ENCODE data around the gene KIAA1217. TPM values are rescaled to one million over a fixed set of nuclear protein-coding genes. Genes with fewer than 3 reads are reported as not detected.

KIAA1217 gene
- total RNA-seq, 1 donor from 2014 or later: 73.2 TPM

DNA sequence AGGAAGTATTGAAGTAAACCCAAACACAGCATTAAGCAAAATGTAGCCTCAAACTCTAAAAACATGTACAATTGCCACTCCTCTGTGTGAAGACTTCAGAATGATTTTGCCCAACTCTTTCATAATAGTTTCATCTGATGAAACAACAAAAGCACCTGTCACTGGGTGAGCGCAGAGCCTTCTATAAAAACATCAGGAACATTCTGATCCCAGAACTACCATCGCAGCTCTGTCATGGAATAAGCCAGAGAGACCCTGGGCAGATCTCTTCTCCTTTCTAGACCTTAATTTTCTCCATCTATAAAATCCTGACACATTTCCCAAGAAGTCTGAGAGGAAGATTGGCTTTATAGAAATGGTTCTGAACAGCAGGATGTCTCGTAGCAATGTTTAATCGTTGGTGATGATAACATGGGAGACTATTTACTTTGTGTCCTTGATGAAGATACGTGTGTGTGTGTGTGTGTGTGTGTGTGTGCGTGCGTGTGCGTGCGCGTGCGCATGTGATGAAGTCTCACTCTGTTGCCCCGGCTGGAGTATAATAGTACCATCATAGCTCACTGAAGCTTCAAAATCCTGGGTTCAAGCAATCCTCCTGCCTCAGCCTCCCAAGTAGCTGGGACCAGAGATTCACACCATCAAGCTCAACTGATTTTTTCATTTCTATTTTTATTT is 198.0 kb downstream of the KIAA1217 start:
- no peaks in the 10 kb centered on the region for H3K4me1 Mint-ChIP-seq (ENCODE audit: unreplicated experiment)
- DNase-seq (ENCODE audit: extremely low spot score, unreplicated experiment): no peak
- H3K9me3 Mint-ChIP-seq: no peaks in the 10 kb centered on the region
- no peak overlapping the region for H3K27ac Mint-ChIP-seq
- no peak overlapping the region for H3K4me3 Mint-ChIP-seq
- peaks cover 17% of the 10 kb centered on the region for H3K36me3 Mint-ChIP-seq
- no peaks in the 10 kb centered on the region for H3K27me3 Mint-ChIP-seq
- no peak for TF ChIP-seq CTCF (conservative IDR thresholded peaks at IDR 0.05)

- Mint-ChIP-seq H3K4me1 (ENCODE audit: unreplicated experiment) (no peaks in the 10 kb centered on the region), H3K27ac (no peak overlapping the region), H3K36me3 (peaks cover 15% of the 10 kb centered on the region), H3K4me3 (no peak overlapping the region), H3K27me3 (no peaks in the 10 kb centered on the region), H3K9me3 (no peaks in the 10 kb centered on the region)
- TF ChIP-seq CTCF (conservative IDR thresholded peaks at IDR 0.05): no peak
- DNase-seq (ENCODE audit: extremely low spot score, unreplicated experiment): no peak
Observed at GRCh38 chr10:24407928-24408327, 199.0 kb downstream of the KIAA1217 start.

- Mint-ChIP-seq H3K4me1 (ENCODE audit: unreplicated experiment) (no peaks in the 10 kb centered on the region), H3K4me3 (no peak overlapping the region), H3K9me3 (no peaks in the 10 kb centered on the region), H3K27ac (no peak overlapping the region), H3K36me3 (peaks cover 13% of the 10 kb centered on the region), H3K27me3 (no peaks in the 10 kb centered on the region)
- TF ChIP-seq CTCF (conservative IDR thresholded peaks at IDR 0.05): no peak
- DNase-seq (ENCODE audit: extremely low spot score, unreplicated experiment): no peak
Observed at GRCh38 chr10:24408365-24408764, 199.4 kb downstream of the KIAA1217 start.

- no peak overlapping the region for H3K27ac Mint-ChIP-seq
- no peak for TF ChIP-seq CTCF (conservative IDR thresholded peaks at IDR 0.05)
- H3K36me3 Mint-ChIP-seq: peaks cover 18% of the 10 kb centered on the region
- H3K27me3 Mint-ChIP-seq: no peaks in the 10 kb centered on the region
- DNase-seq (ENCODE audit: extremely low spot score, unreplicated experiment): no peak
- H3K4me3 Mint-ChIP-seq: no peak overlapping the region
- no peaks in the 10 kb centered on the region for H3K9me3 Mint-ChIP-seq
- peaks cover 29% of the 10 kb centered on the region for H3K4me1 Mint-ChIP-seq (ENCODE audit: unreplicated experiment)
Observed at GRCh38 chr10:24414597-24414996, 205.7 kb downstream of the KIAA1217 start.

DNA sequence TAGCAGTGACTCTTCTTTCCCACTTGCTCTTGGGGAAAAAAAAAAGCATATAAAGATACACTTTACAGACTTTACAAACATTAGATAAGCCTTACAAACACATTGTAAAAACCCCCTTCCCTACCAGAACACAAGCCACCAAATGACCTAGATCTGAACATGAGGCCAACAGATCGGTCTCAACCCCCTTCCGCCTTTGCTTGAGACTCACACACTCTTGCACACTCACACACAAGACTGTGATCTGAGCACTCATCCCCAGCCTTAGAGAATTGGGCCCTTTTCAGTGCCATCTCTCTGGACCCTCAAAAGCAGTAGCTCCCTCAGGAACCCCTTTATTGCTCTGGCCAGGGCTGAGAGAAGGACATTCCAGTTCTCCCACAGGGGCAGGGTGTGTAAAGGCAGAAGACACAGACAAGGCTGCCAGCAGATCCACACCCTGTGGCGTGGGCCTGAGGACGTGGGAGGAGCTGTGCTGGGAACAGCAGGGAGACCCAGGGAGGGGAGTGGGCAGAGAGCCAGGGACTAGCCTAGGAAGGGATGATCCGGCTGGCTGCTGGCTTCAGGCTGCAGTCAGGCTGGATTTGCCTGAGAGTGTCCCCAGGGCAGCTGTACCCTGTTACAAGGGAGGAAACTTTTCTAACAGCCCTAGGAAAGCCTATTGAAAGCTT is 206.7 kb downstream of the KIAA1217 start:
- H3K36me3 Mint-ChIP-seq: peaks cover 22% of the 10 kb centered on the region
- H3K4me1 Mint-ChIP-seq (ENCODE audit: unreplicated experiment): peaks cover 29% of the 10 kb centered on the region
- no peak for TF ChIP-seq CTCF (conservative IDR thresholded peaks at IDR 0.05)
- DNase-seq (ENCODE audit: extremely low spot score, unreplicated experiment): no peak
- no peaks in the 10 kb centered on the region for H3K27me3 Mint-ChIP-seq
- peak overlapping the region; percentile 57 for H3K4me3 Mint-ChIP-seq
- H3K9me3 Mint-ChIP-seq: no peaks in the 10 kb centered on the region
- H3K27ac Mint-ChIP-seq: peak overlapping the region; percentile 83
